ENCODE data around the gene DYNC2LI1. TPM values are rescaled to one million over a fixed set of nuclear protein-coding genes. Genes with fewer than 3 reads are reported as not detected.

The DYNC2LI1 gene
- total RNA-seq, 1 donor from 2014 or later, result 15.3 TPM

DNA sequence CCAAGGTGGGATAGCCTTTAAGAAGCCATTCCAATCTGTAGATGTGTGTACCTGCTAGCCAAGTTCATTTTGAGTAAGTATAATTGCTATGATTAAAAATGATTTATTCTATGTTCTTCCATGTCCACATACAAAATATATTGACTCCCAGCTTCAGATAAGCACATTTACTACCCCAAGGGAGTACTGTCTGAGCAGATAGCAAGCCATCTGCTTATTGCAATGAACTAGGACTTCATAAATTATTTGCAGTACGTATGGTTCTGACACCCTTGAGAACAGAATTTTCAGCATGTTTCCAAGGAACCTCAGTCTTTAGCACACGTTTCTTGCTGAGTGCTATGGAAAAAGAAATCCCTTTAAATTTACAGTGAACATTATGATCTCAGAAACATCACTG, 36.6 kb downstream of the DYNC2LI1 start:
- no peaks in the 10 kb centered on the region for H3K27me3 ChIP-seq (ENCODE audit: insufficient read depth, low read length)
- H3K9ac ChIP-seq (ENCODE audit: low read length), result no peak overlapping the region
- H3K4me1 Mint-ChIP-seq (ENCODE audit: low read depth, unreplicated experiment), result no peaks in the 10 kb centered on the region
- no peak for DNase-seq (ENCODE audit: low read depth)
- H4K20me1 ChIP-seq (ENCODE audit: insufficient read depth, low read length), result no peaks in the 10 kb centered on the region
- H3K4me2 ChIP-seq (ENCODE audit: low read length), result no peak overlapping the region
- no peak overlapping the region for H3K4me3 Mint-ChIP-seq (ENCODE audit: unreplicated experiment)
- H2AFZ ChIP-seq (ENCODE audit: low read depth, low read length), result no peak overlapping the region
- no peak overlapping the region for H3K27ac Mint-ChIP-seq (ENCODE audit: unreplicated experiment)
- H3K9me3 ChIP-seq (ENCODE audit: insufficient read depth, low read depth, low read length), result no peaks in the 10 kb centered on the region
- no peaks in the 10 kb centered on the region for H3K9me3 Mint-ChIP-seq (ENCODE audit: unreplicated experiment)
- H3K79me2 ChIP-seq (ENCODE audit: insufficient read depth, low read length), result no peaks in the 10 kb centered on the region
- peaks cover 3% of the 10 kb centered on the region for H3K36me3 ChIP-seq (ENCODE audit: insufficient read depth, low read length)
- TF ChIP-seq EZH2 (IDR thresholded peaks at IDR 0.05; ENCODE audit: insufficient read depth, low read length), result no peak
- TF ChIP-seq, protein P1, sequence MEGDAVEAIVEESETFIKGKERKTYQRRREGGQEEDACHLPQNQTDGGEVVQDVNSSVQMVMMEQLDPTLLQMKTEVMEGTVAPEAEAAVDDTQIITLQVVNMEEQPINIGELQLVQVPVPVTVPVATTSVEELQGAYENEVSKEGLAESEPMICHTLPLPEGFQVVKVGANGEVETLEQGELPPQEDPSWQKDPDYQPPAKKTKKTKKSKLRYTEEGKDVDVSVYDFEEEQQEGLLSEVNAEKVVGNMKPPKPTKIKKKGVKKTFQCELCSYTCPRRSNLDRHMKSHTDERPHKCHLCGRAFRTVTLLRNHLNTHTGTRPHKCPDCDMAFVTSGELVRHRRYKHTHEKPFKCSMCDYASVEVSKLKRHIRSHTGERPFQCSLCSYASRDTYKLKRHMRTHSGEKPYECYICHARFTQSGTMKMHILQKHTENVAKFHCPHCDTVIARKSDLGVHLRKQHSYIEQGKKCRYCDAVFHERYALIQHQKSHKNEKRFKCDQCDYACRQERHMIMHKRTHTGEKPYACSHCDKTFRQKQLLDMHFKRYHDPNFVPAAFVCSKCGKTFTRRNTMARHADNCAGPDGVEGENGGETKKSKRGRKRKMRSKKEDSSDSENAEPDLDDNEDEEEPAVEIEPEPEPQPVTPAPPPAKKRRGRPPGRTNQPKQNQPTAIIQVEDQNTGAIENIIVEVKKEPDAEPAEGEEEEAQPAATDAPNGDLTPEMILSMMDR (IDR thresholded peaks at IDR 0.05; ENCODE audit: insufficient read depth, low read depth, low read length), result no peak
- H3K4me3 ChIP-seq (ENCODE audit: insufficient read depth, low read depth, low read length), result no peak overlapping the region
- no peaks in the 10 kb centered on the region for H3K4me1 ChIP-seq (ENCODE audit: insufficient read depth, low read length)
- no peaks in the 10 kb centered on the region for H3K27me3 Mint-ChIP-seq (ENCODE audit: low read depth, unreplicated experiment)
- no peak overlapping the region for H3K27ac ChIP-seq (ENCODE audit: low read depth, low read length)
- FAIRE-seq, result no peak
- H3K36me3 Mint-ChIP-seq (ENCODE audit: low read depth, unreplicated experiment), result peaks cover 2% of the 10 kb centered on the region

DNA sequence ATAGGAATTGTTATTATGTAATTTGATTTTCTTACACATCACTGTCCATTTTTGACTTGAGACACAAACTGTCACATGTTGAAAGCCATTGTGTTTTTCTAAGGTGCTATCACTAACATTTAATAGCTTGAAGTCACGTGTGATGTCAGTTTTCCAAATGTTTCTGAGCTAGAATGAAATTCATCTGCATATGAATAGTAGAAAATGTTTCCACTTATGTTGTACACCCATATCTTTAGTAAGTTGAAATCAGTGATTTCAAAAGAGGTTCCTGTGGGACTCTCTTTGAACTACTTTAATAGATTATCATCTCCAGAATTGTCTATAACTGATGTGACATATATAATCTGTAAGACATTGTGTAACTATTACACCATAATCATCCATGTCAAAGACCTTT, 37.0 kb downstream of the DYNC2LI1 start:
- Mint-ChIP-seq H3K27ac (ENCODE audit: unreplicated experiment) (no peak overlapping the region), H3K4me3 (ENCODE audit: unreplicated experiment) (no peak overlapping the region), H3K36me3 (ENCODE audit: low read depth, unreplicated experiment) (no peaks in the 10 kb centered on the region), H3K27me3 (ENCODE audit: low read depth, unreplicated experiment) (no peaks in the 10 kb centered on the region), H3K9me3 (ENCODE audit: unreplicated experiment) (no peaks in the 10 kb centered on the region), H3K4me1 (ENCODE audit: low read depth, unreplicated experiment) (no peaks in the 10 kb centered on the region)
- H2AFZ ChIP-seq (ENCODE audit: low read depth, low read length), result no peak overlapping the region
- H3K4me3 ChIP-seq (ENCODE audit: insufficient read depth, low read depth, low read length), result no peak overlapping the region
- no peak for DNase-seq (ENCODE audit: low read depth)
- TF ChIP-seq, protein P1 (IDR thresholded peaks at IDR 0.05; ENCODE audit: insufficient read depth, low read depth, low read length), result no peak
- TF ChIP-seq EZH2 (IDR thresholded peaks at IDR 0.05; ENCODE audit: insufficient read depth, low read length), result no peak
- H3K4me1 ChIP-seq (ENCODE audit: insufficient read depth, low read length), result no peaks in the 10 kb centered on the region
- no peaks in the 10 kb centered on the region for H4K20me1 ChIP-seq (ENCODE audit: insufficient read depth, low read length)
- no peaks in the 10 kb centered on the region for H3K79me2 ChIP-seq (ENCODE audit: insufficient read depth, low read length)
- no peaks in the 10 kb centered on the region for H3K27me3 ChIP-seq (ENCODE audit: insufficient read depth, low read length)
- H3K36me3 ChIP-seq (ENCODE audit: insufficient read depth, low read length), result peaks cover 3% of the 10 kb centered on the region
- H3K9ac ChIP-seq (ENCODE audit: low read length), result no peak overlapping the region
- H3K9me3 ChIP-seq (ENCODE audit: insufficient read depth, low read depth, low read length), result no peaks in the 10 kb centered on the region
- H3K4me2 ChIP-seq (ENCODE audit: low read length), result no peak overlapping the region
- FAIRE-seq, result no peak
- no peak overlapping the region for H3K27ac ChIP-seq (ENCODE audit: low read depth, low read length)

DNA sequence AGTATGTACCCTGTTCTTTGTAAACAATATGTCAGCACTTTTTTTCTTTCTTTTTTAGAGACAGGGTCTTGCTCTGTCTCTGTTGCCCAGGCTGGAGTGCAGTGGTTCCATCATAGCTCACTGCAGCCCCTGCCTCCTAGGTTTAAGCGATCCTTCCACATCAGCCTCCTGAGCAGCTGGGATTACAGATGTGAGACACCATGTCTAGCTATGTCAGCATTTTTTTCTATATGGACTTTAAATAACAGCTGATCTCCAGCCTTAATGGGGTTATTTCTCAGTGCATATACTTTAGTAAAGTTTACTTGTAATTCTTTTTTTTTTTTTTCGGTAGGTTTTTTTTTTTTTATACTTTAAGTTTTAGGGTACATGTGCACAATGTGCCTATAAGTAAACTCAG, 38.2 kb downstream of the DYNC2LI1 start:
- no peak overlapping the region for H2AFZ ChIP-seq (ENCODE audit: low read depth, low read length)
- no peak overlapping the region for H3K4me3 ChIP-seq (ENCODE audit: insufficient read depth, low read depth, low read length)
- no peaks in the 10 kb centered on the region for H3K36me3 ChIP-seq (ENCODE audit: insufficient read depth, low read length)
- H3K27ac Mint-ChIP-seq (ENCODE audit: unreplicated experiment), result no peak overlapping the region
- no peaks in the 10 kb centered on the region for H3K27me3 ChIP-seq (ENCODE audit: insufficient read depth, low read length)
- H3K27me3 Mint-ChIP-seq (ENCODE audit: low read depth, unreplicated experiment), result no peaks in the 10 kb centered on the region
- H3K4me3 Mint-ChIP-seq (ENCODE audit: unreplicated experiment), result no peak overlapping the region
- no peak overlapping the region for H3K4me2 ChIP-seq (ENCODE audit: low read length)
- no peaks in the 10 kb centered on the region for H3K9me3 ChIP-seq (ENCODE audit: insufficient read depth, low read depth, low read length)
- no peak for TF ChIP-seq EZH2 (IDR thresholded peaks at IDR 0.05; ENCODE audit: insufficient read depth, low read length)
- TF ChIP-seq, protein P1 (IDR thresholded peaks at IDR 0.05; ENCODE audit: insufficient read depth, low read depth, low read length), result no peak
- H3K27ac ChIP-seq (ENCODE audit: low read depth, low read length), result no peak overlapping the region
- H3K9me3 Mint-ChIP-seq (ENCODE audit: unreplicated experiment), result no peaks in the 10 kb centered on the region
- no peak for FAIRE-seq
- H4K20me1 ChIP-seq (ENCODE audit: insufficient read depth, low read length), result no peaks in the 10 kb centered on the region
- DNase-seq (ENCODE audit: low read depth), result no peak
- no peak overlapping the region for H3K9ac ChIP-seq (ENCODE audit: low read length)
- no peaks in the 10 kb centered on the region for H3K36me3 Mint-ChIP-seq (ENCODE audit: low read depth, unreplicated experiment)
- no peaks in the 10 kb centered on the region for H3K79me2 ChIP-seq (ENCODE audit: insufficient read depth, low read length)
- H3K4me1 ChIP-seq (ENCODE audit: insufficient read depth, low read length), result no peaks in the 10 kb centered on the region
- H3K4me1 Mint-ChIP-seq (ENCODE audit: low read depth, unreplicated experiment), result no peaks in the 10 kb centered on the region
